ENCODE measurements around the gene ZDHHC11B.
"Not testable (repeated sequence)": the region's sequence is repeated elsewhere in the genome, so short reads cannot be mapped to it uniquely, and the experiment has no call there.

ZDHHC11B gene

GRCh38 chr5:715636-716035 is 68.9 kb downstream of the ZDHHC11B start:
- DNase-seq (ENCODE audit: low read depth) = not testable (repeated sequence)

GRCh38 chr5:714215-715118 is 70.1 kb downstream of the ZDHHC11B start:
- DNase-seq (ENCODE audit: low read depth) = not testable (repeated sequence)

GRCh38 chr5:713686-714085 is 70.8 kb downstream of the ZDHHC11B start:
- DNase-seq (ENCODE audit: low read depth) = not testable (repeated sequence)

GRCh38 chr5:708848-709517 is 75.5 kb downstream of the ZDHHC11B start:
- DNase-seq (ENCODE audit: low read depth) = not testable (repeated sequence)

- not testable (repeated sequence) for DNase-seq (ENCODE audit: low read depth)
These were observed 76.2 kb downstream of the ZDHHC11B start for GRCh38 chr5:708374-708773.

GRCh38 chr5:706127-706526 is 78.4 kb downstream of the ZDHHC11B start:
- not testable (repeated sequence) for DNase-seq (ENCODE audit: low read depth)

- not testable (repeated sequence) for DNase-seq (ENCODE audit: low read depth)
These were observed 87.5 kb downstream of the ZDHHC11B start for GRCh38 chr5:696753-697702.

GRCh38 chr5:696191-696590 is 88.3 kb downstream of the ZDHHC11B start:
- DNase-seq (ENCODE audit: low read depth) = not testable (repeated sequence)

GRCh38 chr5:695475-695874 is 89.1 kb downstream of the ZDHHC11B start:
- not testable (repeated sequence) for DNase-seq (ENCODE audit: low read depth)

GRCh38 chr5:694042-694431 is 90.5 kb downstream of the ZDHHC11B start:
- not testable (repeated sequence) for DNase-seq (ENCODE audit: low read depth)

- peak; percentile 72 for DNase-seq (ENCODE audit: low read depth)
These were observed 91.1 kb downstream of the ZDHHC11B start, which contains the start of gene TPPP for GRCh38 chr5:693271-694041. Gene TPPP (minus strand): TSS chr5:693352. CDS start chr5:678060, 15,292 bp downstream.

- not testable (repeated sequence) for DNase-seq (ENCODE audit: low read depth)
These were observed 91.9 kb downstream of the ZDHHC11B start for GRCh38 chr5:692529-693041.

GRCh38 chr5:691817-692528 is 92.6 kb downstream of the ZDHHC11B start:
- no peak for DNase-seq (ENCODE audit: low read depth)

GRCh38 chr5:691049-691448 is 93.5 kb downstream of the ZDHHC11B start:
- not testable (repeated sequence) for DNase-seq (ENCODE audit: low read depth)

GRCh38 chr5:690293-690692 is 94.2 kb downstream of the ZDHHC11B start:
- not testable (repeated sequence) for DNase-seq (ENCODE audit: low read depth)

GRCh38 chr5:688348-689010 is 96.0 kb downstream of the ZDHHC11B start:
- DNase-seq (ENCODE audit: low read depth) = not testable (repeated sequence)

GRCh38 chr5:686936-687335 is 97.6 kb downstream of the ZDHHC11B start:
- DNase-seq (ENCODE audit: low read depth) = not testable (repeated sequence)

GRCh38 chr5:686172-686523 is 98.4 kb downstream of the ZDHHC11B start:
- not testable (repeated sequence) for DNase-seq (ENCODE audit: low read depth)
